GM12878 (cell line): ENCODE measurements around the gene TES. TPM values are rescaled to one million over a fixed set of nuclear protein-coding genes. Genes with fewer than 3 reads are reported as not detected.

ENCODE experiments used
- ATAC-seq: fragments of 200-7000 bp; cut with Tn5 transposase; 3 replicates; pipeline ENCODE4 v1.9.1; 2020; ENCODE audit warnings: mild to moderate bottlenecking, moderate library complexity
- BruUV-seq: library from RNA; stranded (reverse); fragments of 400-500 nt; replicated peaks from 2 replicates; lab custom pipeline; 2021; lab: Mats Ljungman, UMichigan
- CTCF ChIA-PET: fragments of 300-600 bp; sonication (Branson Sonifier 250); formaldehyde crosslinking; extraction: SDS; loops from one replicate; lab custom pipeline; 2021; ENCODE audit warnings: inconsistent platforms; lab: Yijun Ruan, JAX
- POLR2A ChIA-PET: fragments of 350-600 bp; formaldehyde crosslinking; extraction: SDS; loops from one replicate; lab custom pipeline; 2021; ENCODE audit warnings: inconsistent platforms; lab: Charles Lee
- RAD21 ChIA-PET: fragments of 300-600 bp; sonication (Branson Sonifier 250); formaldehyde crosslinking; loops from one replicate; lab custom pipeline; 2023; ENCODE audit warnings: antibody characterized with exemption; ENCODE audit not compliant: unreplicated experiment; lab: Charles Lee
- SMC1A ChIA-PET: fragments of 300-600 bp; sonication (Branson Sonifier 250); formaldehyde crosslinking; loops from one replicate; lab custom pipeline; 2023; ENCODE audit not compliant: unreplicated experiment, uncharacterized antibody; lab: Charles Lee
- DNase-seq: peaks from one replicate; pipeline ENCODE4 v3.0.0-alpha.2; 2011; ENCODE audit warnings: low read depth, low spot score
- FAIRE-seq: peaks from 3 replicates; lab custom pipeline; 2011; peaks lifted over from hg19 to GRCh38; lab: Jason Lieb, UNC
- H2AFZ ChIP-seq: 2 replicates; pipeline ENCODE4 v1.6.0; 2011; ENCODE audit warnings: low read depth, low read length, control low read depth; ENCODE audit not compliant: control insufficient read depth
- H3K27ac ChIP-seq: 2 replicates; pipeline ENCODE4 v1.5.1; 2011; ENCODE audit warnings: control low read depth; ENCODE audit not compliant: control insufficient read depth, insufficient read depth
- H3K27me3 ChIP-seq, 2 experiments: replicated peaks in 1 of 2; 2 replicates each; pipeline versions ENCODE4 v1.6.0 to v1.6.1; 2011; ENCODE audit warnings: low read length in 1 of 2; ENCODE audit not compliant: control insufficient read depth in 2 of 2, insufficient read depth in 2 of 2
- H3K36me3 ChIP-seq, 2 experiments: 2 replicates each; pipeline ENCODE4 v1.5.1; 2011; ENCODE audit warnings: low read length in 1 of 2; ENCODE audit not compliant: control insufficient read depth in 2 of 2, insufficient read depth in 2 of 2
- H3K4me1 ChIP-seq: 2 replicates; pipeline ENCODE4 v1.6.1; 2011; ENCODE audit warnings: mild to moderate bottlenecking, low read length, moderate library complexity, mixed read lengths; ENCODE audit not compliant: control insufficient read depth, insufficient read depth
- H3K4me2 ChIP-seq: 2 replicates; pipeline ENCODE4 v1.6.0; 2011; ENCODE audit warnings: control low read depth; ENCODE audit not compliant: control insufficient read depth, insufficient read depth
- H3K4me3 ChIP-seq: fragments of 200-600 bp; sonication (generic); 2 replicates; pipeline ENCODE4 v1.5.1; 2016
- H3K79me2 ChIP-seq: 2 replicates; pipeline ENCODE4 v1.6.0; 2011; ENCODE audit warnings: low read length; ENCODE audit not compliant: control insufficient read depth, insufficient read depth
- H3K9ac ChIP-seq: 2 replicates; pipeline ENCODE4 v1.8.0; 2011; ENCODE audit warnings: low read length, control low read depth, mixed read lengths; ENCODE audit not compliant: control insufficient read depth, insufficient read depth
- H3K9me3 ChIP-seq: replicated peaks from 3 replicates; pipeline ENCODE4 v1.5.1; 2011; ENCODE audit warnings: mild to moderate bottlenecking, low read length; ENCODE audit not compliant: control insufficient read depth, insufficient read depth
- H4K20me1 ChIP-seq: 2 replicates; pipeline ENCODE4 v1.6.0; 2011; ENCODE audit not compliant: control insufficient read depth, insufficient read depth
- BMI1 ChIP-seq: fragments of 450-650 bp; IDR thresholded peaks from 2 replicates; pipeline ENCODE4 v1.6.1; 2016; ENCODE audit warnings: mild to moderate bottlenecking, moderate library complexity, borderline replicate concordance
- CEBPB ChIP-seq, 2 experiments: fragments of 150-350 bp in 1 of 2; IDR thresholded peaks; 2 replicates each; pipeline ENCODE4 v1.6.1; 2012 to 2014; ENCODE audit warnings: low read depth in 2 of 2, low read length in 2 of 2, borderline replicate concordance in 1 of 2, inconsistent platforms in 1 of 2
- EP300 ChIP-seq, 2 experiments: fragments of 150-350 bp in 1 of 2; IDR thresholded peaks; 2 replicates each; pipeline ENCODE4 v1.6.1; 2011 to 2012; ENCODE audit warnings: low read depth in 2 of 2, low read length in 2 of 2, borderline replicate concordance in 1 of 2, improper control_type of control experiment in 1 of 2, inconsistent platforms in 1 of 2; ENCODE audit not compliant: control insufficient read depth in 1 of 2
- MEF2A ChIP-seq: IDR thresholded peaks from 2 replicates; pipeline ENCODE4 v1.6.1; 2011; ENCODE audit warnings: low read depth, mild to moderate bottlenecking, low read length, moderate library complexity; ENCODE audit not compliant: insufficient read depth
- MTA3 ChIP-seq: IDR thresholded peaks from 2 replicates; pipeline ENCODE4 v1.6.1; 2012; ENCODE audit warnings: low read length, inconsistent platforms, borderline replicate concordance
- POLR2A ChIP-seq: IDR thresholded peaks from 2 replicates; pipeline ENCODE4 v1.6.1; 2011; ENCODE audit warnings: low read depth, mild to moderate bottlenecking, low read length
- TCF7 ChIP-seq: IDR thresholded peaks from 2 replicates; pipeline ENCODE4 v1.6.1; 2014; ENCODE audit warnings: antibody characterized with exemption, borderline replicate concordance
- ZNF687 ChIP-seq: fragments of 450-650 bp; IDR thresholded peaks from 2 replicates; pipeline ENCODE4 v1.6.1; 2017; ENCODE audit warnings: mild to moderate bottlenecking, moderate library complexity
- WGBS: methylation state at CpG from one replicate; pipeline ENCODE4 v1.1.6; 2016; ENCODE audit warnings: low lambda C conversion rate; ENCODE audit not compliant: insufficient replicate concordance, insufficient coverage; ENCODE audit errors: missing lambda C conversion rate; 5-methylcytosine and 5-hydroxymethylcytosine counted together
- in situ Hi-C: fragments of 300-500 bp; cut with MboI; formaldehyde crosslinking; loops from 9 replicates; pipeline ENCODE4 v1.14.3; 2018; ENCODE audit warnings: mixed read lengths
- intact Hi-C: fragments of 100-400 bp; cut with micrococcal nuclease; formaldehyde crosslinking; loops from one replicate; pipeline ENCODE4 v1.14.2; 2022; ENCODE audit not compliant: unreplicated experiment
- polyA plus RNA-seq, 11 experiments: library from polyadenylated mRNA; depleted of rRNA in 4 of 11; unstranded in 6 of 11; stranded (reverse) in 5 of 11; fragments of >200 nt; fragmentation: Nextera tagmentation in 4 of 11; fragmentation: Illumina TruSeq in 1 of 11; extraction: Ambion mirVana in 4 of 11; extraction: Trizol in 1 of 11; gene quantifications; 1 replicate in 1 of 11; 2 replicates in 10 of 11; pipeline versions ENCODE4 v1.2.1 to v1.2.3, GENCODE V29; 2011 to 2016; ENCODE audit warnings: inconsistent platforms in 2 of 11, missing spikeins in 2 of 11, low read depth in 1 of 11
- total RNA-seq, 4 experiments: library from RNA; depleted of rRNA in 3 of 4; stranded (reverse); fragments of >200 nt in 3 of 4; fragmentation: Illumina TruSeq in 1 of 4; extraction: Trizol in 1 of 4; gene quantifications; 2 replicates each; pipeline versions ENCODE4 v1.2.1 to v1.2.3, GENCODE V29; 2013 to 2021
- TF ChIP-seq, protein P1 (sequence below): fragments of 450-650 bp; IDR thresholded peaks from 2 replicates; pipeline ENCODE4 v1.6.1; 2016; ENCODE audit warnings: mild to moderate bottlenecking

The TES gene
- total and polyA plus RNA-seq, 10 of the 15 experiments (the other 5 are each of a cell fraction or from before 2014, with no cell fraction given): 31.2 to 77.5 (median 59.2) TPM

GRCh38 chr7:116290740-116291139 lies 80.4 kb downstream of the TES start:
- ChIA-PET RAD21 (no interaction called here), CTCF (interaction anchor here (1.2 kb wide), 1 partner anchor 302 kb away, joined by 3 read pairs; no protein-coding TSS in a partner anchor), SMC1A (no interaction called here), POLR2A (no interaction called here)
- H4K20me1 ChIP-seq: no peaks in the 10 kb centered on the region
- H3K27me3 ChIP-seq: no peaks in the 10 kb centered on the region; a peak in 1 of 4 replicates
- no peaks in the 10 kb centered on the region for H3K36me3 ChIP-seq
- no peak for TF ChIP-seq CEBPB (IDR thresholded peaks at IDR 0.05; ENCODE audit: borderline replicate concordance in 1 of 2, low read depth in 2 of 2, low read length in 2 of 2)
- no peak for TF ChIP-seq POLR2A
- TF ChIP-seq BMI1: no peak
- no peak for TF ChIP-seq MEF2A
- TF ChIP-seq MTA3: no peak
- TF ChIP-seq, protein P1, sequence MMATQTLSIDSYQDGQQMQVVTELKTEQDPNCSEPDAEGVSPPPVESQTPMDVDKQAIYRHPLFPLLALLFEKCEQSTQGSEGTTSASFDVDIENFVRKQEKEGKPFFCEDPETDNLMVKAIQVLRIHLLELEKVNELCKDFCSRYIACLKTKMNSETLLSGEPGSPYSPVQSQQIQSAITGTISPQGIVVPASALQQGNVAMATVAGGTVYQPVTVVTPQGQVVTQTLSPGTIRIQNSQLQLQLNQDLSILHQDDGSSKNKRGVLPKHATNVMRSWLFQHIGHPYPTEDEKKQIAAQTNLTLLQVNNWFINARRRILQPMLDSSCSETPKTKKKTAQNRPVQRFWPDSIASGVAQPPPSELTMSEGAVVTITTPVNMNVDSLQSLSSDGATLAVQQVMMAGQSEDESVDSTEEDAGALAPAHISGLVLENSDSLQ: no peak
- H3K4me2 ChIP-seq: no peak overlapping the region
- no peaks in the 10 kb centered on the region for H3K4me1 ChIP-seq
- H3K9ac ChIP-seq: no peak overlapping the region
- no peak for ATAC-seq
- in situ Hi-C loops: no loop called here
- no peak overlapping the region for H3K4me3 ChIP-seq
- no peaks in the 10 kb centered on the region for H3K9me3 ChIP-seq
- no peak overlapping the region for H2AFZ ChIP-seq
- no peaks in the 10 kb centered on the region for H3K79me2 ChIP-seq
- FAIRE-seq: no peak
- no peak overlapping the region for H3K27ac ChIP-seq
- no peak for DNase-seq
- intact Hi-C loops: no loop called here
- BruUV-seq: no TSS peak

- H3K36me3 ChIP-seq: no peaks in the 10 kb centered on the region
- intact Hi-C loops: no loop called here
- H3K4me3 ChIP-seq: no peak overlapping the region
- H3K9ac ChIP-seq: no peak overlapping the region
- SMC1A ChIA-PET: no interaction called here
- no peaks in the 10 kb centered on the region for H3K4me1 ChIP-seq
- no peak overlapping the region for H3K4me2 ChIP-seq
- RAD21 ChIA-PET: no interaction called here
- ATAC-seq (no peak), FAIRE-seq (no peak), DNase-seq (no peak)
- CTCF ChIA-PET: interaction anchor here (1.2 kb wide), 1 partner anchor 301 kb away, joined by 3 read pairs; no protein-coding TSS in a partner anchor
- no peaks in the 10 kb centered on the region; the same call in 2 of the 3 replicates for H3K9me3 ChIP-seq
- no peaks in the 10 kb centered on the region for H3K79me2 ChIP-seq
- in situ Hi-C loops: no loop called here
- BruUV-seq: no TSS peak
- POLR2A ChIA-PET: no interaction called here
- no peak overlapping the region for H3K27ac ChIP-seq
- H4K20me1 ChIP-seq: no peaks in the 10 kb centered on the region
- H2AFZ ChIP-seq: no peak overlapping the region
- WGBS: 100% methylated on average over 1 of the region's 1 CpG
- no peaks in the 10 kb centered on the region; a peak in 1 of 4 replicates for H3K27me3 ChIP-seq
- TF ChIP-seq ZNF687: no peak
- TF ChIP-seq TCF7: no peak
- TF ChIP-seq EP300 (IDR thresholded peaks at IDR 0.05; ENCODE audit: borderline replicate concordance in 1 of 2, control insufficient read depth in 1 of 2, low read depth in 2 of 2, low read length in 2 of 2): no peak
Measured at GRCh38 chr7:116291937-116292336, 81.6 kb downstream of the TES start.
